Mononuclear cell (primary cell): ENCODE results near the gene ZBP1. TPM values are rescaled to one million over a fixed set of nuclear protein-coding genes. Genes with fewer than 3 reads are reported as not detected.

Source experiments
- H3K27me3 ChIP-seq: 2 replicates; pipeline ENCODE4 v1.6.0; 2011; ENCODE audit warnings: low read length, control low read depth; ENCODE audit not compliant: insufficient read depth
- H3K4me1 ChIP-seq: 2 replicates; pipeline ENCODE4 v1.5.1; 2011; ENCODE audit warnings: mild to moderate bottlenecking, low read length, control low read depth; ENCODE audit not compliant: insufficient read depth
- H3K4me3 ChIP-seq: 2 replicates; pipeline ENCODE4 v1.5.1; 2011; ENCODE audit warnings: mild to moderate bottlenecking, low read length, moderate library complexity
- H3K9me3 ChIP-seq: 2 replicates; pipeline ENCODE4 v1.5.1; 2011; ENCODE audit warnings: low read depth, mild to moderate bottlenecking, control low read depth, low read length
- total RNA-seq: library from RNA; depleted of rRNA; stranded (reverse); fragments of >200 nt; gene quantifications from one replicate; pipeline ENCODE4 v1.2.3, GENCODE V29; 2012

Gene ZBP1
- total RNA-seq, 1 donor, result 14.7 TPM

GRCh38 chr20:57564951-57565642 is 55.1 kb downstream of the ZBP1 start:
- no peaks in the 10 kb centered on the region for H3K4me1 ChIP-seq
- no peaks in the 10 kb centered on the region for H3K27me3 ChIP-seq
- H3K9me3 ChIP-seq, result no peaks in the 10 kb centered on the region
- no peak overlapping the region for H3K4me3 ChIP-seq

- Histone ChIP-seq H3K4me3 (no peak overlapping the region), H3K4me1 (no peaks in the 10 kb centered on the region), H3K9me3 (no peaks in the 10 kb centered on the region), H3K27me3 (no peaks in the 10 kb centered on the region)
Measured at GRCh38 chr20:57564180-57564802, 55.9 kb downstream of the ZBP1 start.

GRCh38 chr20:57563522-57563921 is 56.7 kb downstream of the ZBP1 start:
- H3K4me1 ChIP-seq, result no peaks in the 10 kb centered on the region
- no peaks in the 10 kb centered on the region for H3K9me3 ChIP-seq
- no peaks in the 10 kb centered on the region for H3K27me3 ChIP-seq
- no peak overlapping the region for H3K4me3 ChIP-seq

- Histone ChIP-seq H3K27me3 (no peaks in the 10 kb centered on the region), H3K4me3 (no peak overlapping the region), H3K4me1 (no peaks in the 10 kb centered on the region), H3K9me3 (no peaks in the 10 kb centered on the region)
Measured at GRCh38 chr20:57562541-57563465, 57.4 kb downstream of the ZBP1 start.

- H3K9me3 ChIP-seq, result no peaks in the 10 kb centered on the region
- H3K4me3 ChIP-seq, result no peak overlapping the region
- H3K27me3 ChIP-seq, result no peaks in the 10 kb centered on the region
- H3K4me1 ChIP-seq, result no peaks in the 10 kb centered on the region
Measured at GRCh38 chr20:57561356-57562279, 58.6 kb downstream of the ZBP1 start.

- H3K27me3 ChIP-seq, result no peaks in the 10 kb centered on the region
- no peaks in the 10 kb centered on the region for H3K9me3 ChIP-seq
- H3K4me1 ChIP-seq, result no peaks in the 10 kb centered on the region
- H3K4me3 ChIP-seq, result no peak within 1 kb of the TSS
Measured at GRCh38 chr20:57560554-57561355, 59.5 kb downstream of the ZBP1 start, which contains the start of gene PCK1. Gene PCK1, plus strand, starts transcription at chr20:57561110. Its CDS starts 302 bp downstream, at chr20:57561412.

- no peaks in the 10 kb centered on the region for H3K27me3 ChIP-seq
- H3K4me3 ChIP-seq, result no peak overlapping the region
- no peaks in the 10 kb centered on the region for H3K4me1 ChIP-seq
- no peaks in the 10 kb centered on the region for H3K9me3 ChIP-seq
Measured at GRCh38 chr20:57559658-57560553, 60.3 kb downstream of the ZBP1 start.

GRCh38 chr20:57559289-57559634 is 61.0 kb downstream of the ZBP1 start:
- H3K4me1 ChIP-seq, result no peaks in the 10 kb centered on the region
- no peaks in the 10 kb centered on the region for H3K27me3 ChIP-seq
- H3K4me3 ChIP-seq, result no peak overlapping the region
- H3K9me3 ChIP-seq, result no peaks in the 10 kb centered on the region

- Histone ChIP-seq H3K27me3 (no peaks in the 10 kb centered on the region), H3K9me3 (no peaks in the 10 kb centered on the region), H3K4me1 (no peaks in the 10 kb centered on the region), H3K4me3 (no peak overlapping the region)
Measured at GRCh38 chr20:57558614-57559288, 61.5 kb downstream of the ZBP1 start.

- Histone ChIP-seq H3K9me3 (no peaks in the 10 kb centered on the region), H3K4me1 (no peaks in the 10 kb centered on the region), H3K4me3 (no peak overlapping the region)
Measured at GRCh38 chr20:57557926-57558613, 62.2 kb downstream of the ZBP1 start.

GRCh38 chr20:57556980-57557274 is 63.3 kb downstream of the ZBP1 start:
- Histone ChIP-seq H3K27me3 (no peaks in the 10 kb centered on the region), H3K4me1 (no peaks in the 10 kb centered on the region), H3K4me3 (no peak overlapping the region), H3K9me3 (no peaks in the 10 kb centered on the region)

More at GRCh38 chr20:57557926-57558613, 62.2 kb downstream of the ZBP1 start:
- no peaks in the 10 kb centered on the region for H3K27me3 ChIP-seq

GRCh38 chr20:57555457-57556184 is 64.6 kb downstream of the ZBP1 start:
- H3K9me3 ChIP-seq, result no peaks in the 10 kb centered on the region
- no peaks in the 10 kb centered on the region for H3K27me3 ChIP-seq
- H3K4me1 ChIP-seq, result no peaks in the 10 kb centered on the region
- H3K4me3 ChIP-seq, result no peak overlapping the region
